ENCODE measurements around the gene MID1. TPM values are rescaled to one million over a fixed set of nuclear protein-coding genes. Genes with fewer than 3 reads are reported as not detected.

MID1 gene
- total RNA-seq, 1 experiment from 2014 or later, result 32.4 TPM

DNA sequence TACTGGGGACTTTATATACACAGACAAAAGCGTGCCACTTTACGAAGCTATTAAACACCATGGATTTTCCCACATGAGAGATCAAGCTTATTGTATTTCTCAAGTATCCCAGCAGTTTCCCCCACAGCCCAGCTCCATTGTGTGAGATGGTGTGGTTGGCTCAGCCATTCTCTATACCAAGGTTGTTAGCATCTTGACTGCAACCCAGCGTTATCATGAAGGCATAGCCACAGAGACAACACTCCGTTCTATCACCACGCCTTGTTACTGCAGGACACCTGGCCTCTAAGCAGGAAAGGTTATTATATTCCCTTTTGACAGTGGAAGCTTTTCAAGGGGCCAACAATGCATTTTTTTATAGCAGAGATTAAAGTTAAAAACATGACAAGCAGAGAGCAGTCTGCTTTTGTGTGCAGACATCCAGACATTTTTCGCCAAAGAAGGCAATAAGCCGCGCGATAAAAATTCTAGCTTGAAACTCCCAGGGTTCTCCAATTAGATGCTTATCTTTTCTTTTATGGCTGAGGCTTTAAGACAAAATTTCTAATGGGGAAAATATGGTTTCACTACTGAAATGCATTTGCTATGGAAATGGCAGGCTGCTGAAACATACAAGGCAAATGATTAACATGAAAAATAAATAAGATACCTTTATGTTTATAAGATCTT lies 206.1 kb downstream of the MID1 start:
- Histone ChIP-seq H3K4me3 (ENCODE audit: low read depth in 2 of 2, low read length in 2 of 2) (no peak overlapping the region), H3K27ac (ENCODE audit: low read length) (no peak overlapping the region), H3K27me3 (ENCODE audit: control insufficient read depth, insufficient read depth, low read length) (no peaks in the 10 kb centered on the region), H3K9me3 (ENCODE audit: control insufficient read depth, insufficient read depth, low read depth, low read length) (no peaks in the 10 kb centered on the region), H3K4me1 (ENCODE audit: control insufficient read depth, insufficient read depth, low read length) (no peaks in the 10 kb centered on the region), H3K36me3 (ENCODE audit: control insufficient read depth, insufficient read depth, low read length) (no peaks in the 10 kb centered on the region)
- no peak for ATAC-seq
- ChIA-PET CTCF (no interaction called here), POLR2A (no interaction called here)
- intact Hi-C loops (cut with micrococcal nuclease; ENCODE audit: unreplicated experiment), result no loop called here
- TF ChIP-seq SIN3A (IDR thresholded peaks at IDR 0.05; ENCODE audit: borderline replicate concordance, insufficient read depth, low read depth, low read length) (no peak), POLR2AphosphoS5 (IDR thresholded peaks at IDR 0.05; ENCODE audit: low read depth, low read length) (no peak), TCF7L2 (IDR thresholded peaks at IDR 0.05; ENCODE audit: low read depth, low read length) (no peak)
- TF ChIP-seq, protein P1, sequence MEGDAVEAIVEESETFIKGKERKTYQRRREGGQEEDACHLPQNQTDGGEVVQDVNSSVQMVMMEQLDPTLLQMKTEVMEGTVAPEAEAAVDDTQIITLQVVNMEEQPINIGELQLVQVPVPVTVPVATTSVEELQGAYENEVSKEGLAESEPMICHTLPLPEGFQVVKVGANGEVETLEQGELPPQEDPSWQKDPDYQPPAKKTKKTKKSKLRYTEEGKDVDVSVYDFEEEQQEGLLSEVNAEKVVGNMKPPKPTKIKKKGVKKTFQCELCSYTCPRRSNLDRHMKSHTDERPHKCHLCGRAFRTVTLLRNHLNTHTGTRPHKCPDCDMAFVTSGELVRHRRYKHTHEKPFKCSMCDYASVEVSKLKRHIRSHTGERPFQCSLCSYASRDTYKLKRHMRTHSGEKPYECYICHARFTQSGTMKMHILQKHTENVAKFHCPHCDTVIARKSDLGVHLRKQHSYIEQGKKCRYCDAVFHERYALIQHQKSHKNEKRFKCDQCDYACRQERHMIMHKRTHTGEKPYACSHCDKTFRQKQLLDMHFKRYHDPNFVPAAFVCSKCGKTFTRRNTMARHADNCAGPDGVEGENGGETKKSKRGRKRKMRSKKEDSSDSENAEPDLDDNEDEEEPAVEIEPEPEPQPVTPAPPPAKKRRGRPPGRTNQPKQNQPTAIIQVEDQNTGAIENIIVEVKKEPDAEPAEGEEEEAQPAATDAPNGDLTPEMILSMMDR (IDR thresholded peaks at IDR 0.05), result no peak
- TF ChIP-seq, protein P2, sequence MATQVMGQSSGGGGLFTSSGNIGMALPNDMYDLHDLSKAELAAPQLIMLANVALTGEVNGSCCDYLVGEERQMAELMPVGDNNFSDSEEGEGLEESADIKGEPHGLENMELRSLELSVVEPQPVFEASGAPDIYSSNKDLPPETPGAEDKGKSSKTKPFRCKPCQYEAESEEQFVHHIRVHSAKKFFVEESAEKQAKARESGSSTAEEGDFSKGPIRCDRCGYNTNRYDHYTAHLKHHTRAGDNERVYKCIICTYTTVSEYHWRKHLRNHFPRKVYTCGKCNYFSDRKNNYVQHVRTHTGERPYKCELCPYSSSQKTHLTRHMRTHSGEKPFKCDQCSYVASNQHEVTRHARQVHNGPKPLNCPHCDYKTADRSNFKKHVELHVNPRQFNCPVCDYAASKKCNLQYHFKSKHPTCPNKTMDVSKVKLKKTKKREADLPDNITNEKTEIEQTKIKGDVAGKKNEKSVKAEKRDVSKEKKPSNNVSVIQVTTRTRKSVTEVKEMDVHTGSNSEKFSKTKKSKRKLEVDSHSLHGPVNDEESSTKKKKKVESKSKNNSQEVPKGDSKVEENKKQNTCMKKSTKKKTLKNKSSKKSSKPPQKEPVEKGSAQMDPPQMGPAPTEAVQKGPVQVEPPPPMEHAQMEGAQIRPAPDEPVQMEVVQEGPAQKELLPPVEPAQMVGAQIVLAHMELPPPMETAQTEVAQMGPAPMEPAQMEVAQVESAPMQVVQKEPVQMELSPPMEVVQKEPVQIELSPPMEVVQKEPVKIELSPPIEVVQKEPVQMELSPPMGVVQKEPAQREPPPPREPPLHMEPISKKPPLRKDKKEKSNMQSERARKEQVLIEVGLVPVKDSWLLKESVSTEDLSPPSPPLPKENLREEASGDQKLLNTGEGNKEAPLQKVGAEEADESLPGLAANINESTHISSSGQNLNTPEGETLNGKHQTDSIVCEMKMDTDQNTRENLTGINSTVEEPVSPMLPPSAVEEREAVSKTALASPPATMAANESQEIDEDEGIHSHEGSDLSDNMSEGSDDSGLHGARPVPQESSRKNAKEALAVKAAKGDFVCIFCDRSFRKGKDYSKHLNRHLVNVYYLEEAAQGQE (IDR thresholded peaks at IDR 0.05; ENCODE audit: insufficient read depth in 1 of 2, low read depth in 2 of 2, low read length in 1 of 2), result no peak
- BruUV-seq (replicated peaks), result no TSS peak
- in situ Hi-C loops (cut with HindIII; ENCODE audit: low pct_unique_long_range_greater_than_20kb, low sequenced_read_pairs), result no loop called here
- DNase-seq (ENCODE audit: low read depth, low spot score), result no peak

DNA sequence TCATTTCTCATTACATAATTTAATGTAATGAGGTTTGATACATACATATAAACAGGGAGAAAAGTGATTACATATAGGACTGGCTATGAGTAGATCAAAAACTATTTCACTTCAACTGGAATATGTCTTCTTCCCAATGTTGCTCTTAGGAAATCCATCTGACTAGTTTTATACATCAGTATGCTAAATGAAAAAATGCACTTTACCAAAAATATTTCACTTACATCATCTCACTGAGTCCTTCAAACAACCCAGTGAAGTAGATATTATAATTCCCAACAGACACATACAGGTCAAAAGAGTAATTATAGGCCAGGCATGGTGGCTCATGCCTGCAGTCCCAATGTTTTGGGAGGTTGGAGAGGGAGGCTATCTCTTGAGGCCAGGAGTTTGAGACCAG lies 215.9 kb downstream of the MID1 start:
- H3K27ac ChIP-seq (ENCODE audit: low read length), result no peak overlapping the region
- no TSS peak for BruUV-seq (replicated peaks)
- in situ Hi-C loops (cut with HindIII; ENCODE audit: low pct_unique_long_range_greater_than_20kb, low sequenced_read_pairs), result no loop called here
- no peak overlapping the region for H3K4me3 ChIP-seq (ENCODE audit: low read depth in 2 of 2, low read length in 2 of 2)
- intact Hi-C loops (cut with micrococcal nuclease; ENCODE audit: unreplicated experiment), result no loop called here
- H3K4me1 ChIP-seq (ENCODE audit: control insufficient read depth, insufficient read depth, low read length), result no peaks in the 10 kb centered on the region
- H3K9me3 ChIP-seq (ENCODE audit: control insufficient read depth, insufficient read depth, low read depth, low read length), result no peaks in the 10 kb centered on the region
- ChIA-PET POLR2A (no interaction called here), CTCF (no interaction called here)
- no peaks in the 10 kb centered on the region for H3K27me3 ChIP-seq (ENCODE audit: control insufficient read depth, insufficient read depth, low read length)
- TF ChIP-seq POLR2AphosphoS5 (IDR thresholded peaks at IDR 0.05; ENCODE audit: low read depth, low read length), result no peak
- TF ChIP-seq TCF7L2 (IDR thresholded peaks at IDR 0.05; ENCODE audit: low read depth, low read length), result no peak
- no peak for TF ChIP-seq SIN3A (IDR thresholded peaks at IDR 0.05; ENCODE audit: borderline replicate concordance, insufficient read depth, low read depth, low read length)
- TF ChIP-seq, protein P1 (IDR thresholded peaks at IDR 0.05), result no peak
- TF ChIP-seq, protein P2 (IDR thresholded peaks at IDR 0.05; ENCODE audit: insufficient read depth in 1 of 2, low read depth in 2 of 2, low read length in 1 of 2), result no peak
- DNase-seq (ENCODE audit: low read depth, low spot score) (no peak), ATAC-seq (no peak)
- no peaks in the 10 kb centered on the region for H3K36me3 ChIP-seq (ENCODE audit: control insufficient read depth, insufficient read depth, low read length)
